Lung (tissue), 12 donors: ENCODE measurements around the gene PLPPR1. TPM values are rescaled to one million over a fixed set of nuclear protein-coding genes. Genes with fewer than 3 reads are reported as not detected.

Experiments
- ATAC-seq: fragments of 200-7000 bp; cut with Tn5 transposase; one replicate; pipeline ENCODE4 v1.9.1; 2020; ENCODE audit warnings: moderate number of reproducible peaks; ENCODE audit not compliant: insufficient read depth, low FRiP score
- DNase-seq, 3 donors: peaks; one replicate each; pipeline ENCODE4 v3.0.0-alpha.2; 2013 to 2017
- H3K27ac ChIP-seq, 2 donors: one replicate each; pipeline ENCODE4 v1.5.1; 2013; ENCODE audit warnings: mild to moderate bottlenecking in 2 of 2, moderate library complexity in 2 of 2, control low read depth in 1 of 2, inconsistent platforms in 1 of 2, low read depth in 1 of 2, low read length in 1 of 2
- H3K27me3 ChIP-seq, 3 donors: one replicate each; pipeline ENCODE4 v1.5.1; 2013; ENCODE audit warnings: low read length in 2 of 3; ENCODE audit not compliant: control insufficient read depth in 3 of 3, insufficient read depth in 3 of 3
- H3K36me3 ChIP-seq, 4 donors: one replicate each; pipeline ENCODE4 v1.5.1; 2013; ENCODE audit warnings: low read length in 4 of 4, mild to moderate bottlenecking in 1 of 4, moderate library complexity in 1 of 4; ENCODE audit not compliant: control insufficient read depth in 4 of 4, insufficient read depth in 4 of 4
- H3K4me1 ChIP-seq, 5 donors: one replicate each; pipeline ENCODE4 v1.5.1; 2013; ENCODE audit warnings: low read length in 5 of 5, mild to moderate bottlenecking in 2 of 5, moderate library complexity in 1 of 5; ENCODE audit not compliant: control insufficient read depth in 5 of 5, insufficient read depth in 5 of 5
- H3K4me3 ChIP-seq: one replicate; pipeline ENCODE4 v1.5.1; 2013; ENCODE audit warnings: mild to moderate bottlenecking, control low read depth, moderate library complexity
- H3K9ac ChIP-seq, 2 donors: one replicate each; pipeline ENCODE4 v1.5.1; 2013; ENCODE audit warnings: low read length in 2 of 2, control low read depth in 1 of 2; ENCODE audit not compliant: insufficient read depth in 1 of 2
- H3K9me3 ChIP-seq, 4 donors: one replicate each; pipeline ENCODE4 v1.5.1; 2013; ENCODE audit warnings: low read length in 3 of 4, mild to moderate bottlenecking in 1 of 4, moderate library complexity in 1 of 4; ENCODE audit not compliant: control insufficient read depth in 4 of 4, insufficient read depth in 3 of 4
- CTCF ChIP-seq: IDR thresholded peaks from 2 replicates; pipeline ENCODE4 v1.5.1; 2012; ENCODE audit warnings: mild to moderate bottlenecking; ENCODE audit errors: control extremely low read depth, extremely low read depth
- WGBS, 2 donors: extraction: QIAGEN DNeasy Blood & Tissue Kit; methylation state at CpG; one replicate each; pipeline ENCODE4 v1.1.7; 2013; 5-methylcytosine and 5-hydroxymethylcytosine counted together
- polyA plus RNA-seq, 2 donors: library from polyadenylated mRNA; stranded (reverse); fragments of 200-250 nt; gene quantifications; one replicate each; pipeline ENCODE4 v1.2.1, GENCODE V29; 2013
- total RNA-seq, 2 donors: library from RNA; depleted of rRNA in 1 of 2; stranded (reverse); fragments of >200 nt in 1 of 2; gene quantifications; one replicate each; pipeline ENCODE4 v1.2.1, GENCODE V29; 2014 to 2021
- donor health status: control.
- donor health status: control.
- donor health status: Bipolar disorder and iron deficiency.
- donor health status: healthy.
- donor health status: DM: yes; HTN: yes; CAD: no.

Gene PLPPR1
- total and polyA plus RNA-seq, 4 donors = 0.91 to 8.4 (median 3.7) TPM

GRCh38 chr9:101307051-101307450, 278.5 kb downstream of the PLPPR1 start:
- H3K27ac ChIP-seq = no peak overlapping the region

GRCh38 chr9:101307524-101308213, 279.1 kb downstream of the PLPPR1 start:
- no peaks in the 10 kb centered on the region for H3K9me3 ChIP-seq
- H3K27ac ChIP-seq = no peak overlapping the region
- no peak overlapping the region for H3K4me3 ChIP-seq
- no peaks in the 10 kb centered on the region for H3K36me3 ChIP-seq
- peaks cover 0 to 5% (median 0%) of the 10 kb centered on the region in 5 donors for H3K4me1 ChIP-seq
- DNase-seq = no peak
- no peak for TF ChIP-seq CTCF
- ATAC-seq = no peak
- WGBS, 2 donors = 74 to 84% methylated on average over 3 of the region's 3 CpGs
- no peak overlapping the region for H3K9ac ChIP-seq
- H3K27me3 ChIP-seq = no peaks in the 10 kb centered on the region

More at GRCh38 chr9:101307051-101307450, 278.5 kb downstream of the PLPPR1 start:
- DNase-seq (no peak), ATAC-seq (no peak)
- Histone ChIP-seq H3K36me3 (no peaks in the 10 kb centered on the region), H3K9me3 (no peaks in the 10 kb centered on the region), H3K4me3 (no peak overlapping the region), H3K27me3 (no peaks in the 10 kb centered on the region), H3K4me1 (no peaks in the 10 kb centered on the region), H3K9ac (no peak overlapping the region)
- 66 to 72% methylated on average over 3 of the region's 3 CpGs for WGBS, 2 donors
- no peak for TF ChIP-seq CTCF

GRCh38 chr9:101309139-101309538, 280.6 kb downstream of the PLPPR1 start:
- no peak for TF ChIP-seq CTCF
- peaks cover 0 to 9% (median 0%) of the 10 kb centered on the region in 5 donors for H3K4me1 ChIP-seq
- no peak overlapping the region for H3K4me3 ChIP-seq
- ATAC-seq (no peak), DNase-seq (no peak)
- H3K9me3 ChIP-seq = no peaks in the 10 kb centered on the region
- WGBS, 2 donors = 60 to 69% methylated on average over 8 of the region's 8 CpGs
- peaks cover 0 to 3% (median 0%) of the 10 kb centered on the region in 3 donors for H3K27me3 ChIP-seq
- no peak overlapping the region for H3K27ac ChIP-seq
- H3K36me3 ChIP-seq = no peaks in the 10 kb centered on the region
- no peak overlapping the region for H3K9ac ChIP-seq
